Left hindlimb (tissue), 1 donor: ENCODE measurements around the gene NIM1K.
"Not testable (repeated sequence)": the region's sequence is repeated elsewhere in the genome, so short reads cannot be mapped to it uniquely, and the experiment has no call there.

Experiments
- DNase-seq: peaks from one replicate; pipeline ENCODE4 v3.0.0-alpha.2; 2018

NIM1K gene

GRCh38 chr5:43281840-43282658, 90.0 kb downstream of the NIM1K start:
- DNase-seq = no peak

GRCh38 chr5:43286623-43287022, 94.6 kb downstream of the NIM1K start:
- DNase-seq = no peak

GRCh38 chr5:43287493-43287892, 95.5 kb downstream of the NIM1K start:
- no peak for DNase-seq

GRCh38 chr5:43288269-43288831, 96.3 kb downstream of the NIM1K start:
- no peak for DNase-seq

- DNase-seq = no peak
These were observed 98.7 kb downstream of the NIM1K start for GRCh38 chr5:43290726-43291125.

- no peak for DNase-seq
These were observed 102.2 kb downstream of the NIM1K start for GRCh38 chr5:43294226-43294625.

- DNase-seq = no peak
These were observed 103.2 kb downstream of the NIM1K start for GRCh38 chr5:43295202-43295601.

- no peak for DNase-seq
These were observed 104.8 kb downstream of the NIM1K start for GRCh38 chr5:43296835-43297234.

- no peak for DNase-seq
These were observed 106.4 kb downstream of the NIM1K start for GRCh38 chr5:43298443-43298842.

- DNase-seq = no peak
These were observed 108.1 kb downstream of the NIM1K start for GRCh38 chr5:43300112-43300511.

- DNase-seq = no peak
These were observed 109.6 kb downstream of the NIM1K start for GRCh38 chr5:43301653-43302091.

- DNase-seq = no peak
These were observed 110.5 kb downstream of the NIM1K start for GRCh38 chr5:43302481-43302880.

- no peak for DNase-seq
These were observed 111.2 kb downstream of the NIM1K start for GRCh38 chr5:43303242-43303641.

- DNase-seq = no peak
These were observed 112.5 kb downstream of the NIM1K start for GRCh38 chr5:43304525-43304924.

- no peak for DNase-seq
These were observed 114.0 kb downstream of the NIM1K start for GRCh38 chr5:43305948-43306565.

- not testable (repeated sequence) for DNase-seq
These were observed 114.9 kb downstream of the NIM1K start for GRCh38 chr5:43306954-43307353.

GRCh38 chr5:43309122-43309521, 117.1 kb downstream of the NIM1K start:
- DNase-seq = no peak

- no peak for DNase-seq
These were observed 117.6 kb downstream of the NIM1K start for GRCh38 chr5:43309637-43310036.

GRCh38 chr5:43312076-43312661, 120.1 kb downstream of the NIM1K start:
- no peak for DNase-seq

- no peak for DNase-seq
These were observed 120.6 kb downstream of the NIM1K start for GRCh38 chr5:43312699-43313034.

- DNase-seq = peak; percentile 100
These were observed 121.2 kb downstream of the NIM1K start, which contains the start of gene HMGCS1 for GRCh38 chr5:43313035-43313853. Gene HMGCS1 (minus strand): TSS chr5:43313412. CDS start chr5:43298965, 14,447 bp downstream.

- peak; percentile 29 for DNase-seq
These were observed 121.9 kb downstream of the NIM1K start for GRCh38 chr5:43313854-43314457.
